K562 (cell line): Measurements from ENCODE around the gene SMIM41. TPM values are rescaled to one million over a fixed set of nuclear protein-coding genes. Genes with fewer than 3 reads are reported as not detected.

Experiments
- ARID3A ChIP-seq: IDR thresholded peaks from 2 replicates; pipeline ENCODE4 v1.6.1; 2012; ENCODE audit warnings: low read depth, low read length, improper control_type of control experiment, borderline replicate concordance
- CBX8 ChIP-seq: fragments of 200-600 bp; sonication (generic); IDR thresholded peaks from 2 replicates; pipeline ENCODE4 v1.6.1; 2012; ENCODE audit warnings: borderline replicate concordance, mixed run types, low read depth, mild to moderate bottlenecking, moderate library complexity, mixed read lengths, low read length, control low read depth, inconsistent platforms; ENCODE audit not compliant: poor library complexity, severe bottlenecking; ENCODE audit errors: extremely low read depth
- CEBPZ ChIP-seq: fragments of 150-350 bp; IDR thresholded peaks from 2 replicates; pipeline ENCODE4 v1.6.1; 2014; ENCODE audit warnings: low read depth, mild to moderate bottlenecking, low read length, borderline replicate concordance
- DACH1 ChIP-seq: fragments of 450-650 bp; IDR thresholded peaks from 2 replicates; pipeline ENCODE4 v1.6.1; 2018; ENCODE audit not compliant: partially characterized antibody
- DDX20 ChIP-seq: fragments of 450-650 bp; IDR thresholded peaks from 2 replicates; pipeline ENCODE4 v1.6.1; 2016; ENCODE audit warnings: missing genetic modification characterization, low read depth, mild to moderate bottlenecking, missing compliant biosample characterization, moderate library complexity
- DNMT1 ChIP-seq: fragments of 450-650 bp; IDR thresholded peaks from 2 replicates; pipeline ENCODE4 v1.6.1; 2016; ENCODE audit warnings: antibody characterized with exemption, mild to moderate bottlenecking
- EZH2 ChIP-seq: IDR thresholded peaks from 2 replicates; pipeline ENCODE4 v1.6.1; 2012; ENCODE audit warnings: low read depth, mild to moderate bottlenecking, inconsistent platforms, low read length, borderline replicate concordance
- FOXP4 ChIP-seq: sonication (generic); formaldehyde crosslinking; IDR thresholded peaks from 2 replicates; pipeline ENCODE4 v1.8.0; 2022; ENCODE audit warnings: mild to moderate bottlenecking, missing genetic modification reagents, borderline replicate concordance
- HSF4 ChIP-seq: fragments of 250-450 bp; sonication (Bioruptor Pico); IDR thresholded peaks from 2 replicates; pipeline ENCODE4 v2.1.2; 2022; ENCODE audit warnings: mild to moderate bottlenecking, moderate library complexity, borderline replicate concordance
- KAT7 ChIP-seq: sonication (generic); formaldehyde crosslinking; IDR thresholded peaks from 2 replicates; pipeline ENCODE4 v1.8.0; 2022; ENCODE audit warnings: missing genetic modification reagents, mild to moderate bottlenecking, borderline replicate concordance
- POLR2AphosphoS5 ChIP-seq: IDR thresholded peaks from 2 replicates; pipeline ENCODE4 v1.6.1; 2011; ENCODE audit warnings: mild to moderate bottlenecking, low read depth, low read length, moderate library complexity; ENCODE audit not compliant: control insufficient read depth, insufficient read depth
- RHOXF2B ChIP-seq: fragments of 250-450 bp; sonication (Bioruptor Pico); conservative IDR thresholded peaks from 2 replicates; pipeline ENCODE4 v1.5.1; 2021
- SETDB1 ChIP-seq: IDR thresholded peaks from one replicate; pipeline ENCODE4 v1.6.1; 2012; ENCODE audit warnings: low read length, control low read depth, inconsistent platforms
- SMC3 ChIP-seq: conservative IDR thresholded peaks from 2 replicates; pipeline ENCODE4 v1.6.1; 2011; ENCODE audit warnings: low read depth, low read length, improper control_type of control experiment; ENCODE audit not compliant: insufficient read depth
- TOE1 ChIP-seq, 2 experiments: fragments of 450-650 bp in 1 of 2; sonication (generic) in 1 of 2; formaldehyde crosslinking in 1 of 2; IDR thresholded peaks; 2 replicates each; pipeline versions ENCODE4 v1.7.1 to v1.8.0; 2016 to 2022; ENCODE audit warnings: borderline replicate concordance in 2 of 2, mild to moderate bottlenecking in 2 of 2, antibody characterized with exemption in 1 of 2, inconsistent platforms in 1 of 2, low read depth in 1 of 2, missing genetic modification reagents in 1 of 2, moderate library complexity in 1 of 2
- ZNF121 ChIP-seq: sonication (generic); formaldehyde crosslinking; conservative IDR thresholded peaks from 2 replicates; pipeline ENCODE4 v1.8.0; 2022; ENCODE audit warnings: missing genetic modification reagents
- ZNF24 ChIP-seq: fragments of 450-650 bp; IDR thresholded peaks from 2 replicates; pipeline ENCODE4 v1.6.1; 2016
- polyA plus RNA-seq, 8 experiments: library from polyadenylated mRNA; depleted of rRNA in 4 of 8; stranded (reverse) in 5 of 8; unstranded in 3 of 8; fragments of >200 nt; fragmentation: Nextera tagmentation in 2 of 8; fragmentation: Illumina TruSeq in 1 of 8; extraction: Ambion mirVana in 2 of 8; extraction: Trizol in 1 of 8; gene quantifications; 2 replicates each; pipeline versions ENCODE4 v1.2.1 to v1.2.3, GENCODE V29; 2011 to 2014; ENCODE audit warnings: inconsistent platforms in 1 of 8, missing spikeins in 1 of 8
- total RNA-seq, 7 experiments: library from RNA; depleted of rRNA in 6 of 7; stranded (reverse); fragments of >200 nt in 6 of 7; fragmentation: Illumina TruSeq in 2 of 7; extraction: Trizol in 2 of 7; gene quantifications; 2 replicates each; pipeline versions ENCODE4 v1.2.1 to v1.2.3, GENCODE V29; 2011 to 2021; ENCODE audit warnings: low replicate concordance in 1 of 7

The SMIM41 gene
- total and polyA plus RNA-seq, 9 of the 15 experiments (the other 6 are each of a cell fraction or from before 2014, with no cell fraction given): not detected

- TF ChIP-seq HSF4 (CRISPR knock-in tag) (no peak), DDX20 (no peak), FOXP4 (CRISPR knock-in tag) (no peak), SETDB1 (no peak), CEBPZ (no peak), RHOXF2B (CRISPR knock-in tag) (no peak), CBX8 (no peak), ZNF121 (CRISPR knock-in tag) (no peak), EZH2 (no peak), ARID3A (0 out of 2 replicates have a peak, but pooled peaks have one; percentile 21), DACH1 (peak; percentile 23), TOE1 (IDR thresholded peaks at IDR 0.05; ENCODE audit: borderline replicate concordance) (peak; percentile 99), TOE1 (CRISPR knock-in tag; IDR thresholded peaks at IDR 0.05; ENCODE audit: borderline replicate concordance, low read depth) (no peak), SMC3 (0 out of 2 replicates have a peak, but pooled peaks have one; percentile 10), KAT7 (peak; percentile 62; the same call in 1 of the 2 replicates), ZNF24 (no peak), POLR2AphosphoS5 (peak; percentile 70; the same call in 1 of the 2 replicates), DNMT1 (0 out of 2 replicates have a peak, but pooled peaks have one; percentile 90)
These were observed 9.9 kb upstream of the SMIM41 start, which contains the start of gene ATG101 (continued) for GRCh38 chr12:52069327-52070184.
